Measurements from ENCODE around the gene NTMT2. TPM values are rescaled to one million over a fixed set of nuclear protein-coding genes. Genes with fewer than 3 reads are reported as not detected.

Gene NTMT2
- total RNA-seq, 1 donor from 2014 or later = not detected

DNA sequence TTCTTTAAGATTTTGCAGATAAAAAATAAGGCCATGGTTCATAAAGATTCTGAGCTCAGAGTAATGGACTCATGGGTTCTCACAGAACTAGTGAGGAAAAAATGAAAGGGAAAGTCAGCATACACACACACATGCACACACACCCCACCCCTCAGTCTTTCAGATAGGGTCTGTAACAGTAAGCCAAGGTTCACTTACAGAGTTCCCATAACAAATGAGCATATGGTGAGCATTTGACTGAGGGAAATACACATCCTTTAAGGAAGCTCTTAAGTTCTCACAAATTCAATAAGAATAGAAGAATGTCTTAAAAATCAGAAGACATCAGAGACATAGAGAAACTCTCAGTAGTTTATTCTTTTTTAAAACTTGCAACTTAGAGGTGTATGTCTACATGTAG lies 57.9 kb downstream of the NTMT2 start:
- H3K4me1 Mint-ChIP-seq (ENCODE audit: unreplicated experiment) = peaks cover 43% of the 10 kb centered on the region
- no peak overlapping the region for H3K27ac Mint-ChIP-seq (ENCODE audit: unreplicated experiment)
- H3K4me3 Mint-ChIP-seq (ENCODE audit: unreplicated experiment) = no peak overlapping the region
- TF ChIP-seq, protein P1, sequence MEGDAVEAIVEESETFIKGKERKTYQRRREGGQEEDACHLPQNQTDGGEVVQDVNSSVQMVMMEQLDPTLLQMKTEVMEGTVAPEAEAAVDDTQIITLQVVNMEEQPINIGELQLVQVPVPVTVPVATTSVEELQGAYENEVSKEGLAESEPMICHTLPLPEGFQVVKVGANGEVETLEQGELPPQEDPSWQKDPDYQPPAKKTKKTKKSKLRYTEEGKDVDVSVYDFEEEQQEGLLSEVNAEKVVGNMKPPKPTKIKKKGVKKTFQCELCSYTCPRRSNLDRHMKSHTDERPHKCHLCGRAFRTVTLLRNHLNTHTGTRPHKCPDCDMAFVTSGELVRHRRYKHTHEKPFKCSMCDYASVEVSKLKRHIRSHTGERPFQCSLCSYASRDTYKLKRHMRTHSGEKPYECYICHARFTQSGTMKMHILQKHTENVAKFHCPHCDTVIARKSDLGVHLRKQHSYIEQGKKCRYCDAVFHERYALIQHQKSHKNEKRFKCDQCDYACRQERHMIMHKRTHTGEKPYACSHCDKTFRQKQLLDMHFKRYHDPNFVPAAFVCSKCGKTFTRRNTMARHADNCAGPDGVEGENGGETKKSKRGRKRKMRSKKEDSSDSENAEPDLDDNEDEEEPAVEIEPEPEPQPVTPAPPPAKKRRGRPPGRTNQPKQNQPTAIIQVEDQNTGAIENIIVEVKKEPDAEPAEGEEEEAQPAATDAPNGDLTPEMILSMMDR (IDR thresholded peaks at IDR 0.05; ENCODE audit: unreplicated experiment) = no peak
- DNase-seq (ENCODE audit: low spot score) = no peak
- peaks cover 13% of the 10 kb centered on the region for H3K36me3 Mint-ChIP-seq (ENCODE audit: low read depth, unreplicated experiment)
- H3K9me3 Mint-ChIP-seq (ENCODE audit: unreplicated experiment) = peaks cover 7% of the 10 kb centered on the region
- H3K27me3 Mint-ChIP-seq (ENCODE audit: unreplicated experiment) = no peaks in the 10 kb centered on the region

DNA sequence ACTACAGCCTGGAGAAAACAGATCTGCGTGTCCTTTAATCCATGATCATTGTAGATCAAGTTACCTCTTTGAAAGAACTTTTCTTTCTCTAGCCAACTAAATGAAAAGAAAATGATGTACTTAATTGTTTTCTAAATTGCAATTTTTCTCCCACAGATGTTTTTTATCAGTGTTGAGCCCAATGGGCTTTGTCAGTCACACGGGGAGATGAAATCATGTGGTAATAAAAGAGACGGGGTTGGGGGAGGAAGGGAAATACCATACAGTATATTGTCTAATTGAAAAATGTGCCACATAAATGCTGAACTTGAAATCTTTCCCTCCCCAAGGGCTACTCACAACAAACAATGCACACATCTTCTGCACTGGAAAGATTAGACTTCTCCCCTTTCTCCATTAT lies 58.4 kb downstream of the NTMT2 start:
- Mint-ChIP-seq H3K9me3 (ENCODE audit: unreplicated experiment) (peaks cover 7% of the 10 kb centered on the region), H3K27ac (ENCODE audit: unreplicated experiment) (no peak overlapping the region), H3K27me3 (ENCODE audit: unreplicated experiment) (no peaks in the 10 kb centered on the region), H3K4me3 (ENCODE audit: unreplicated experiment) (no peak overlapping the region), H3K4me1 (ENCODE audit: unreplicated experiment) (peaks cover 42% of the 10 kb centered on the region), H3K36me3 (ENCODE audit: low read depth, unreplicated experiment) (peaks cover 13% of the 10 kb centered on the region)
- TF ChIP-seq, protein P1 (IDR thresholded peaks at IDR 0.05; ENCODE audit: unreplicated experiment) = no peak
- DNase-seq (ENCODE audit: low spot score) = no peak

DNA sequence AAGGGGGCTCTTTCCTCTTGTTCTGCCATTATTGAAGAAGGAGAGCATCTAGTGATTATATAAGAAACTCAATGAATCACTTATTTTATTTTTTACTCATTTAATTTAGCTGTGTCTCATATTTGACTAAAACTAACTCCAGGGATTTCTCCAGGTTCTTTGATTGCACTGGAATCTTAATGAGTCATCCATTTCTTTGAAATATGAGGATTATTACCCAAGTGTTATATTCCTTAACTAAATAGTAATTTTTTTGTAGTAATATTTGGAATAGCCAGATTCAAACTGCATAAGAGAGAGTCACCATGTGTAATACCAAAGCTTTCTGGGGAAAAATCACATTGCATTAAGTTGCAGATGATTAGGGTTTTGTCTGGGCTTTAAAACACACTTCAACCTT lies 59.5 kb downstream of the NTMT2 start:
- TF ChIP-seq, protein P1 (IDR thresholded peaks at IDR 0.05; ENCODE audit: unreplicated experiment) = no peak
- H3K27me3 Mint-ChIP-seq (ENCODE audit: unreplicated experiment) = no peaks in the 10 kb centered on the region
- H3K4me1 Mint-ChIP-seq (ENCODE audit: unreplicated experiment) = peaks cover 34% of the 10 kb centered on the region
- H3K9me3 Mint-ChIP-seq (ENCODE audit: unreplicated experiment) = peaks cover 7% of the 10 kb centered on the region
- peaks cover 13% of the 10 kb centered on the region for H3K36me3 Mint-ChIP-seq (ENCODE audit: low read depth, unreplicated experiment)
- no peak for DNase-seq (ENCODE audit: low spot score)
- H3K27ac Mint-ChIP-seq (ENCODE audit: unreplicated experiment) = no peak overlapping the region
- H3K4me3 Mint-ChIP-seq (ENCODE audit: unreplicated experiment) = no peak overlapping the region

DNA sequence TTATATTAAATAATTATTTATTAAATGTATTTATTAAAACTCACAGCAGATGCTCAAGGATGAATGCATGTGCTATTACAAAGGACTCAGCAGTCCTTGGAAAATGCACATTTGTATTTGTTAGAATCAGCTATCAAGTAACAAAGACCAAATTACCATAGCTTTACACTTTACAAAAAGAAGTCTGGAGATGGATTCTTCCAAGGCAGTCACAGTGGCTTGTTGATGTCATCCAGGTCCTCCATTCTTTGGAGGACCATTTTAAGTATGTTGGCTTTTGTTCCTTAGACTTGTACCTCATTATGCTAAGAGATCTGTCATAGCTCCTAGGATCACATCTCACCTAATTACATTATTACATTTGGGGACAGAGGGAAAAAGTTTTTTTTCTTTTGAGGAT lies 63.4 kb downstream of the NTMT2 start:
- no peak overlapping the region for H3K4me3 Mint-ChIP-seq (ENCODE audit: unreplicated experiment)
- DNase-seq (ENCODE audit: low spot score) = no peak
- no peaks in the 10 kb centered on the region for H3K27me3 Mint-ChIP-seq (ENCODE audit: unreplicated experiment)
- H3K9me3 Mint-ChIP-seq (ENCODE audit: unreplicated experiment) = peaks cover 7% of the 10 kb centered on the region
- TF ChIP-seq, protein P1 (IDR thresholded peaks at IDR 0.05; ENCODE audit: unreplicated experiment) = no peak
- H3K27ac Mint-ChIP-seq (ENCODE audit: unreplicated experiment) = no peak overlapping the region
- peaks cover 9% of the 10 kb centered on the region for H3K36me3 Mint-ChIP-seq (ENCODE audit: low read depth, unreplicated experiment)
- peaks cover 17% of the 10 kb centered on the region for H3K4me1 Mint-ChIP-seq (ENCODE audit: unreplicated experiment)

DNA sequence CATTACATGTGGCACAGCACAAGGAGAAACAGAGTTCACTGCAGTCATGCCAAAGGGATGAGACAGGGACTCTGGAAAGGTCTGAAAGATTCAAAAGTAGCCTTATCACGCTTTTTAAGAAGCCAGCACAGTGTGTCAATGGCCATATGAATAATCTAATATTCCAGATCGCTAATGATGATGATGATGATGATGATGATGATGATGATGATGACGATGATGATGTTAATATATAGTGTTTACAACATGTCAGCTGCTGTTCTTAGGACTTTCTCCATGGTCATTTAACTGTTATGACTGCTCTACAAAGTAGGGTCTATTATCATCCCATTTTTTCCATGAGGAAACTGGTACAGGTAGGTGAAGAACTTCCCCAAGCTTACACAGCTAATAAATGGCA lies 64.4 kb downstream of the NTMT2 start:
- no peak for DNase-seq (ENCODE audit: low spot score)
- peaks cover 10% of the 10 kb centered on the region for H3K4me1 Mint-ChIP-seq (ENCODE audit: unreplicated experiment)
- H3K36me3 Mint-ChIP-seq (ENCODE audit: low read depth, unreplicated experiment) = peaks cover 9% of the 10 kb centered on the region
- no peak overlapping the region for H3K4me3 Mint-ChIP-seq (ENCODE audit: unreplicated experiment)
- H3K27me3 Mint-ChIP-seq (ENCODE audit: unreplicated experiment) = no peaks in the 10 kb centered on the region
- peaks cover 7% of the 10 kb centered on the region for H3K9me3 Mint-ChIP-seq (ENCODE audit: unreplicated experiment)
- H3K27ac Mint-ChIP-seq (ENCODE audit: unreplicated experiment) = no peak overlapping the region
- TF ChIP-seq, protein P1 (IDR thresholded peaks at IDR 0.05; ENCODE audit: unreplicated experiment) = no peak
